Caco-2 (cell line): ENCODE data around the gene SLCO4A1. TPM values are rescaled to one million over a fixed set of nuclear protein-coding genes. Genes with fewer than 3 reads are reported as not detected.

Experiments
- BruUV-seq: library from RNA; stranded (reverse); fragments of 400-500 nt; replicated peaks from 2 replicates; lab custom pipeline; 2021; lab: Mats Ljungman, UMichigan
- CTCF ChIA-PET: fragments of 300-600 bp; sonication (Branson Sonifier 250); formaldehyde crosslinking; loops from one replicate; lab custom pipeline; 2022; ENCODE audit warnings: antibody characterized with exemption; lab: Charles Lee
- POLR2A ChIA-PET: fragments of 300-600 bp; sonication (Branson Sonifier 250); formaldehyde crosslinking; loops from one replicate; lab custom pipeline; 2022; ENCODE audit warnings: antibody characterized with exemption; lab: Charles Lee
- DNase-seq, 2 experiments: peaks; one replicate each; pipeline versions ENCODE4 v3.0.0 to v3.0.0-alpha.2; 2020 to 2022
- H3K27me3 ChIP-seq: replicated peaks from 2 replicates; pipeline ENCODE4 v1.6.0; 2011; ENCODE audit warnings: low read length; ENCODE audit not compliant: control insufficient read depth, insufficient read depth
- H3K36me3 ChIP-seq: 2 replicates; pipeline ENCODE4 v1.5.1; 2011; ENCODE audit warnings: low read length; ENCODE audit not compliant: control insufficient read depth, insufficient read depth
- H3K4me1 ChIP-seq: fragments of 250-450 bp; sonication (Bioruptor Pico); 2 replicates; pipeline ENCODE4 v1.5.1; 2020; ENCODE audit warnings: mild to moderate bottlenecking
- H3K4me3 ChIP-seq: 2 replicates; pipeline ENCODE4 v1.5.1; 2011; ENCODE audit warnings: low read depth, mild to moderate bottlenecking, control low read depth, low read length
- H3K9me3 ChIP-seq: fragments of 250-450 bp; sonication (Bioruptor Pico); 2 replicates; pipeline ENCODE4 v1.5.1; 2020; ENCODE audit warnings: mild to moderate bottlenecking, moderate library complexity
- H3K27ac Mint-ChIP-seq: one replicate; pipeline ENCODE4 v1.8.0; 2022; ENCODE audit warnings: mixed read lengths; ENCODE audit not compliant: unreplicated experiment
- H3K27me3 Mint-ChIP-seq: one replicate; pipeline ENCODE4 v1.8.0; 2022; ENCODE audit warnings: mixed read lengths; ENCODE audit not compliant: insufficient read depth, unreplicated experiment
- H3K36me3 Mint-ChIP-seq: one replicate; pipeline ENCODE4 v1.8.0; 2022; ENCODE audit warnings: mild to moderate bottlenecking, mixed read lengths; ENCODE audit not compliant: insufficient read depth, unreplicated experiment
- H3K4me1 Mint-ChIP-seq: one replicate; pipeline ENCODE4 v1.8.0; 2022; ENCODE audit warnings: low read depth, mixed read lengths; ENCODE audit not compliant: unreplicated experiment
- H3K4me3 Mint-ChIP-seq: one replicate; pipeline ENCODE4 v1.8.0; 2022; ENCODE audit warnings: mild to moderate bottlenecking, moderate library complexity, mixed read lengths; ENCODE audit not compliant: unreplicated experiment
- H3K9me3 Mint-ChIP-seq: one replicate; pipeline ENCODE4 v1.8.0; 2022; ENCODE audit warnings: mixed read lengths; ENCODE audit not compliant: unreplicated experiment
- CTCF ChIP-seq, 2 experiments: fragments of 200-600 bp in 1 of 2; IDR thresholded peaks; 1 replicate in 1 of 2; 2 replicates in 1 of 2; pipeline versions ENCODE4 v1.5.1 to v1.8.0; 2011 to 2022; ENCODE audit warnings: antibody characterized with exemption in 1 of 2, control low read depth in 1 of 2, inconsistent platforms in 1 of 2, low read depth in 1 of 2, low read length in 1 of 2, mild to moderate bottlenecking in 1 of 2, moderate library complexity in 1 of 2; ENCODE audit not compliant: insufficient read depth in 1 of 2, severe bottlenecking in 1 of 2, unreplicated experiment in 1 of 2
- intact Hi-C: fragments of 100-400 bp; cut with micrococcal nuclease; formaldehyde crosslinking; loops from one replicate; pipeline ENCODE4 v1.10.0; 2022; ENCODE audit not compliant: unreplicated experiment
- total RNA-seq: library from RNA; stranded (reverse); gene quantifications from 2 replicates; pipeline ENCODE4 v1.2.3, GENCODE V29; 2022

The SLCO4A1 gene
- total RNA-seq, 1 experiment from 2014 or later, result 18.7 TPM

GRCh38 chr20:62604796-62605195 is 37.5 kb upstream of the SLCO4A1 start:
- Mint-ChIP-seq H3K27me3 (peaks cover 17% of the 10 kb centered on the region), H3K36me3 (no peaks in the 10 kb centered on the region), H3K9me3 (no peaks in the 10 kb centered on the region), H3K4me1 (peaks cover 7% of the 10 kb centered on the region), H3K27ac (no peak overlapping the region), H3K4me3 (no peak overlapping the region)
- no peak for TF ChIP-seq CTCF (IDR thresholded peaks at IDR 0.05; ENCODE audit: insufficient read depth in 1 of 2, low read depth in 1 of 2, low read length in 1 of 2, severe bottlenecking in 1 of 2, unreplicated experiment in 1 of 2)
- Histone ChIP-seq H3K4me3 (no peak overlapping the region), H3K36me3 (no peaks in the 10 kb centered on the region), H3K9me3 (no peaks in the 10 kb centered on the region), H3K27me3 (no peaks in the 10 kb centered on the region), H3K4me1 (peaks cover 16% of the 10 kb centered on the region)
- CTCF ChIA-PET, result no interaction called here
- POLR2A ChIA-PET, result no interaction called here
- no TSS peak for BruUV-seq
- intact Hi-C loops, result no loop called here
- no peak for DNase-seq

- no peaks in the 10 kb centered on the region for H3K36me3 Mint-ChIP-seq
- H3K4me3 ChIP-seq, result no peak overlapping the region
- no peak overlapping the region for H3K4me3 Mint-ChIP-seq
- CTCF ChIA-PET, result interaction anchor here (0.7 to 0.9 kb wide), 2 partner anchors 11 to 182 kb away, joined by 3 read pairs; no protein-coding TSS in a partner anchor
- H3K9me3 ChIP-seq, result no peaks in the 10 kb centered on the region
- peaks cover 16% of the 10 kb centered on the region for H3K4me1 ChIP-seq
- POLR2A ChIA-PET, result no interaction called here
- no peak for TF ChIP-seq CTCF (IDR thresholded peaks at IDR 0.05; ENCODE audit: insufficient read depth in 1 of 2, low read depth in 1 of 2, low read length in 1 of 2, severe bottlenecking in 1 of 2, unreplicated experiment in 1 of 2)
- DNase-seq, result no peak
- H3K36me3 ChIP-seq, result no peaks in the 10 kb centered on the region
- no peak overlapping the region for H3K27ac Mint-ChIP-seq
- H3K4me1 Mint-ChIP-seq, result peaks cover 7% of the 10 kb centered on the region
- intact Hi-C loops, result no loop called here
- H3K9me3 Mint-ChIP-seq, result peaks cover 3% of the 10 kb centered on the region
- H3K27me3 ChIP-seq, result no peaks in the 10 kb centered on the region
- BruUV-seq, result no TSS peak
- peaks cover 16% of the 10 kb centered on the region for H3K27me3 Mint-ChIP-seq
These were observed 36.9 kb upstream of the SLCO4A1 start for GRCh38 chr20:62605236-62605943.

GRCh38 chr20:62606016-62606415 is 36.3 kb upstream of the SLCO4A1 start:
- H3K36me3 Mint-ChIP-seq, result no peaks in the 10 kb centered on the region
- H3K36me3 ChIP-seq, result no peaks in the 10 kb centered on the region
- POLR2A ChIA-PET, result interaction anchor here (0.5 kb wide), 1 partner anchor 667 kb away, joined by 4 read pairs; no protein-coding TSS in a partner anchor
- H3K9me3 ChIP-seq, result peaks cover 5% of the 10 kb centered on the region
- no TSS peak for BruUV-seq
- H3K9me3 Mint-ChIP-seq, result peaks cover 9% of the 10 kb centered on the region
- no peak overlapping the region for H3K27ac Mint-ChIP-seq
- intact Hi-C loops, result no loop called here
- H3K27me3 ChIP-seq, result no peaks in the 10 kb centered on the region
- H3K4me3 Mint-ChIP-seq, result no peak overlapping the region
- CTCF ChIA-PET, result interaction anchor here (0.9 to 1.4 kb wide), 3 partner anchors 11 to 106 kb away, joined by 3 read pairs; no protein-coding TSS in a partner anchor
- no peak for DNase-seq
- TF ChIP-seq CTCF (IDR thresholded peaks at IDR 0.05; ENCODE audit: insufficient read depth in 1 of 2, low read depth in 1 of 2, low read length in 1 of 2, severe bottlenecking in 1 of 2, unreplicated experiment in 1 of 2), result no peak
- peaks cover 16% of the 10 kb centered on the region for H3K4me1 ChIP-seq
- H3K27me3 Mint-ChIP-seq, result peaks cover 11% of the 10 kb centered on the region
- peaks cover 7% of the 10 kb centered on the region for H3K4me1 Mint-ChIP-seq
- no peak overlapping the region for H3K4me3 ChIP-seq
